OCI-LY1 (cell line): ENCODE measurements around the gene HSP90AB1.

Experiments used
- H2AFZ ChIP-seq: fragments of 200-600 bp; sonication (generic), shearing (Covaris generic); 2 replicates; pipeline ENCODE4 v1.6.0; 2014; ENCODE audit warnings: antibody characterized with exemption, mild to moderate bottlenecking, low read length
- H3F3A ChIP-seq: fragments of 200-600 bp; sonication (generic), shearing (Covaris generic); 2 replicates; pipeline ENCODE4 v1.6.0; 2014; ENCODE audit warnings: mild to moderate bottlenecking, antibody characterized with exemption, low read length, moderate library complexity; ENCODE audit not compliant: insufficient read depth
- H3K27ac ChIP-seq: fragments of 200-600 bp; sonication (generic); 2 replicates; pipeline ENCODE4 v1.5.1; 2014; ENCODE audit warnings: low read length, mixed run types, mild to moderate bottlenecking, low read depth; ENCODE audit not compliant: poor library complexity, severe bottlenecking
- H3K27me3 ChIP-seq: fragments of 200-600 bp; sonication (generic); 2 replicates; pipeline ENCODE4 v1.6.0; 2014; ENCODE audit warnings: antibody characterized with exemption, mild to moderate bottlenecking, low read length, moderate library complexity; ENCODE audit not compliant: insufficient read depth
- H3K36me3 ChIP-seq: fragments of 200-600 bp; sonication (generic); 2 replicates; pipeline ENCODE4 v1.6.1; 2014; ENCODE audit warnings: mild to moderate bottlenecking, antibody characterized with exemption, low read length, moderate library complexity, mixed read lengths; ENCODE audit not compliant: insufficient read depth
- H3K4me1 ChIP-seq: fragments of 200-600 bp; sonication (generic); 2 replicates; pipeline ENCODE4 v1.5.1; 2014; ENCODE audit warnings: mild to moderate bottlenecking, low read length, moderate library complexity; ENCODE audit not compliant: insufficient read depth, severe bottlenecking
- H3K4me2 ChIP-seq: fragments of 200-600 bp; sonication (generic), shearing (Covaris generic); 2 replicates; pipeline ENCODE4 v1.6.1; 2014; ENCODE audit warnings: low read length
- H3K4me3 ChIP-seq: fragments of 200-600 bp; sonication (generic); 2 replicates; pipeline ENCODE4 v1.5.1; 2014; ENCODE audit warnings: low read length, low read depth, mild to moderate bottlenecking, mixed read lengths; ENCODE audit not compliant: poor library complexity, severe bottlenecking
- H3K79me2 ChIP-seq: fragments of 200-600 bp; shearing (Covaris generic); 2 replicates; pipeline ENCODE4 v1.6.1; 2016; ENCODE audit warnings: mixed run types, low read length, mixed read lengths; ENCODE audit not compliant: insufficient read depth
- H3K9ac ChIP-seq: fragments of 200-600 bp; sonication (generic), shearing (Covaris generic); 2 replicates; pipeline ENCODE4 v1.6.1; 2014; ENCODE audit warnings: mild to moderate bottlenecking, low read length, mixed read lengths
- H3K9me2 ChIP-seq: fragments of 200-600 bp; sonication (generic), shearing (Covaris generic); 2 replicates; pipeline ENCODE4 v1.6.1; 2014; ENCODE audit warnings: low read depth, mild to moderate bottlenecking, low read length, mixed read lengths
- H3K9me3 ChIP-seq: fragments of 200-600 bp; shearing (Covaris generic); 2 replicates; pipeline ENCODE4 v1.6.1; 2014; ENCODE audit warnings: low read length, mixed read lengths
- H4K20me1 ChIP-seq: fragments of 200-600 bp; sonication (generic), shearing (Covaris generic); 2 replicates; pipeline ENCODE4 v1.6.0; 2016; ENCODE audit warnings: mild to moderate bottlenecking, low read length; ENCODE audit not compliant: insufficient read depth
- EZH2 ChIP-seq: fragments of 200-600 bp; sonication (generic), shearing (Covaris generic); IDR thresholded peaks from 2 replicates; pipeline ENCODE4 v1.8.0; 2017; ENCODE audit warnings: borderline replicate concordance, mixed run types, mild to moderate bottlenecking, antibody characterized with exemption, low read length, moderate library complexity, mixed read lengths
- TF ChIP-seq, protein P1 (sequence below): fragments of 200-600 bp; sonication (generic), shearing (Covaris generic); IDR thresholded peaks from 2 replicates; pipeline ENCODE4 v1.5.1; 2017; ENCODE audit warnings: mild to moderate bottlenecking, antibody characterized with exemption, low read length, moderate library complexity, mixed read lengths

Gene HSP90AB1

DNA sequence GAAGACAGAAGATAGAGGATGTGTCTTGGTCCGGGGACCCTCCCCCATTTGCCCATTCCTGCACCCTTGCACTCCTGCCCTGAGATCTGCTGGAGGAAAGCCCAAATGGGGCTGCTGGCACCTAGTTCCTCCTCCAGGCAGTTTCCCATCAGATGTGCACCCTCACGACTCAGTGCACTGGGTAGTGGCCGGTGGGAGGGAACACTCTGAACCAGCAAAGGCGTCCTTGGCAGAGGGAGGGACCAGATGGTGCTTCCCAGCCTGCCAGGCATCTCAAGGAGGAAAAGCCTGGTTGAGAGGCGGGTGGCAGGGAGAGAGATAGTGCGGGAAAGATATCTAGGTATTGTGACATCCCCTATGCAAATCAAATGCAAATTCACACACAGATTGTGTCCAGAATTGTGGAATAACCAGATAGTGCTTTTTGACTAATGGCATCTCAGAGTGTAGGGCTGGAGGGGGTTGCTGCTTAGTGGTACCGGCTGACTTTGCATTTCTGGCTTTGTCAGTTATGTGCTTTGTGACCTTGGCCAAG lies 42.9 kb downstream of the HSP90AB1 start:
- H3K27ac ChIP-seq = no peak overlapping the region
- H3K4me1 ChIP-seq = no peaks in the 10 kb centered on the region
- H3K9me3 ChIP-seq = no peaks in the 10 kb centered on the region
- no peaks in the 10 kb centered on the region for H3F3A ChIP-seq
- H3K4me2 ChIP-seq = no peak overlapping the region
- H3K4me3 ChIP-seq = no peak overlapping the region
- no peaks in the 10 kb centered on the region for H4K20me1 ChIP-seq
- H3K79me2 ChIP-seq = no peaks in the 10 kb centered on the region
- no peaks in the 10 kb centered on the region for H3K36me3 ChIP-seq
- H3K27me3 ChIP-seq = peaks cover 8% of the 10 kb centered on the region; the same call in 1 of the 2 replicates
- no peaks in the 10 kb centered on the region for H3K9me2 ChIP-seq
- TF ChIP-seq, protein P1, sequence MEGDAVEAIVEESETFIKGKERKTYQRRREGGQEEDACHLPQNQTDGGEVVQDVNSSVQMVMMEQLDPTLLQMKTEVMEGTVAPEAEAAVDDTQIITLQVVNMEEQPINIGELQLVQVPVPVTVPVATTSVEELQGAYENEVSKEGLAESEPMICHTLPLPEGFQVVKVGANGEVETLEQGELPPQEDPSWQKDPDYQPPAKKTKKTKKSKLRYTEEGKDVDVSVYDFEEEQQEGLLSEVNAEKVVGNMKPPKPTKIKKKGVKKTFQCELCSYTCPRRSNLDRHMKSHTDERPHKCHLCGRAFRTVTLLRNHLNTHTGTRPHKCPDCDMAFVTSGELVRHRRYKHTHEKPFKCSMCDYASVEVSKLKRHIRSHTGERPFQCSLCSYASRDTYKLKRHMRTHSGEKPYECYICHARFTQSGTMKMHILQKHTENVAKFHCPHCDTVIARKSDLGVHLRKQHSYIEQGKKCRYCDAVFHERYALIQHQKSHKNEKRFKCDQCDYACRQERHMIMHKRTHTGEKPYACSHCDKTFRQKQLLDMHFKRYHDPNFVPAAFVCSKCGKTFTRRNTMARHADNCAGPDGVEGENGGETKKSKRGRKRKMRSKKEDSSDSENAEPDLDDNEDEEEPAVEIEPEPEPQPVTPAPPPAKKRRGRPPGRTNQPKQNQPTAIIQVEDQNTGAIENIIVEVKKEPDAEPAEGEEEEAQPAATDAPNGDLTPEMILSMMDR = no peak
- TF ChIP-seq EZH2 = no peak
- H3K9ac ChIP-seq = no peak overlapping the region
- no peak overlapping the region for H2AFZ ChIP-seq

DNA sequence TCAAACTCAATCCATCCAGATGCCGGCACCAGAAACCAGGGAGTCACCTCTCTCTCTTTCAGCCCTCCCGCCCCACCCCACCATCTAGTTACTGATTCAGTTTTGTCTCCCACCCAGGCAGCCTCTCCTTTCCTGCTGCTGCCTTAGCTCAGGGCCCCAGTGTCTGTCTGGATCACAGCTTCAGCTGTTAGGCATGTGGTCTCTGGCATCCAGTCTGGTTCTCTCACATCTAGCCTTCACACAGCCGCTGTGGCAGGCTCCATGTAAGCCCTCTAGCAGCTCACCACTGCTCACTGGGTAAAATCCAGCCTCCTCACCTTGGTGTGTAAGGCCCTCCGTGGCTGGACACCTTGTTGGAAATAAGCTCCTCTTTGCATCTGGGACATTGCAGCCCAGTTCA lies 44.9 kb downstream of the HSP90AB1 start:
- H3K27ac ChIP-seq = no peak overlapping the region
- H3K4me3 ChIP-seq = no peak overlapping the region
- H3K4me2 ChIP-seq = no peak overlapping the region
- TF ChIP-seq EZH2 = no peak
- TF ChIP-seq, protein P1 = no peak
- H3K4me1 ChIP-seq = no peaks in the 10 kb centered on the region
- no peaks in the 10 kb centered on the region for H3K36me3 ChIP-seq
- H3K27me3 ChIP-seq = peaks cover 8% of the 10 kb centered on the region; the same call in 1 of the 2 replicates
- H3F3A ChIP-seq = no peaks in the 10 kb centered on the region
- H2AFZ ChIP-seq = no peak overlapping the region
- H3K9ac ChIP-seq = no peak overlapping the region
- H3K9me2 ChIP-seq = no peaks in the 10 kb centered on the region
- no peaks in the 10 kb centered on the region for H4K20me1 ChIP-seq
- H3K9me3 ChIP-seq = no peaks in the 10 kb centered on the region
- H3K79me2 ChIP-seq = no peaks in the 10 kb centered on the region

DNA sequence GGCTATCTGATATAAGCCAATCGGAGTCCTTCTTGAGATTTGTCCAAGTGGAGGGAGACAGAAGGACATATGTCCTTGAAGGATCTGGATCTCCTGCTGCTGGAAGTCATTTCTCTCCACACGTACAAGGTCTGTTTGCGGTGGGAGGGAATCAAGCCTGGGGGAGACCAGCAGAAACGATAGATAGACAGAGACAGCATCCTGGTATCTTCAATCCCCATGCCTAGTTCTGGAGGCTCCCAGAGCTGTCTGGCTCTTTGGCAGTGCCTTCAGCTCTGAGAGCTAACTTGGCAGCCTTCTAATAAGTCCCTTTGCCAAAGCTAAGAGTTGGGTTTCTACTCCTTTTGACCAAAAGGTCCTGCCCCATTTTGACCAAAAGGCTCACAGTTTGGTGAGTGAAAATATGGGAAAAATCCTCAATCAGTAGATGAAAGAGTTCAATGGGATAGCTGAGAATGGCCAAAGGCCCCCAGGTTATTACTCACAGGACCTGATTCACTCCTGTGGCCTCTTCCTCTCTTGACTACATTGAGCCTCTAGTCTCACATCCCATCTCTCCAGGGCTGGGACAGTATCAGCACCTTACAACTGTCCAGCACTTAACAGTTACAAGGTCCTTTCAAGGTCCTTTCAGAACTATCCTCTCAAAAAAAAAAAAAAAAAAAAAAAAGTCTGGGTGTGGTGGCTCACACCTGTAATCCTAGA lies 45.9 kb downstream of the HSP90AB1 start:
- H3K27me3 ChIP-seq = peaks cover 8% of the 10 kb centered on the region; the same call in 1 of the 2 replicates

More for the DNA sequence above, 45.9 kb downstream of the HSP90AB1 start:
- Histone ChIP-seq H2AFZ (no peak overlapping the region), H3K4me1 (no peaks in the 10 kb centered on the region), H3K9ac (no peak overlapping the region), H3K9me3 (no peaks in the 10 kb centered on the region), H3F3A (no peaks in the 10 kb centered on the region), H4K20me1 (no peaks in the 10 kb centered on the region), H3K4me3 (no peak overlapping the region), H3K9me2 (no peaks in the 10 kb centered on the region), H3K4me2 (no peak overlapping the region), H3K79me2 (no peaks in the 10 kb centered on the region), H3K36me3 (no peaks in the 10 kb centered on the region), H3K27ac (no peak overlapping the region)
- no peak for TF ChIP-seq EZH2
